ENCODE measurements around the gene CEMIP2. TPM values are rescaled to one million over a fixed set of nuclear protein-coding genes. Genes with fewer than 3 reads are reported as not detected.

CEMIP2 gene
- total RNA-seq, 1 experiment from 2014 or later, result 16.0 TPM

- H3K9me2 ChIP-seq (replicated peaks; ENCODE audit: low read length), result no peaks in the 10 kb centered on the region
- H3K4me2 ChIP-seq (ENCODE audit: low read length), result peak overlapping the region; percentile 66
- peak; percentile 83 for DNase-seq
- no peaks in the 10 kb centered on the region for H3K27me3 ChIP-seq (ENCODE audit: low read length)
- H3K79me2 ChIP-seq (ENCODE audit: low read length), result peaks cover 82% of the 10 kb centered on the region
- peak overlapping the region; percentile 45 for H3K27ac ChIP-seq (ENCODE audit: low read length)
- peaks cover 18% of the 10 kb centered on the region for H4K20me1 ChIP-seq (ENCODE audit: low read length)
- H3K4me3 ChIP-seq (ENCODE audit: low read length), result peak overlapping the region; percentile 27
- H3K9me3 ChIP-seq (ENCODE audit: low read length), result no peaks in the 10 kb centered on the region
- ChIA-PET POLR2A (ENCODE audit: unreplicated experiment) (no interaction called here), CTCF (no interaction called here)
- no peak overlapping the region for H2AFZ ChIP-seq (ENCODE audit: low read length)
- ATAC-seq, result peak; percentile 56
- H3F3A ChIP-seq (ENCODE audit: low read length, unreplicated experiment), result peaks cover 5% of the 10 kb centered on the region
- intact Hi-C loops (cut with micrococcal nuclease), result no loop called here
- H3K9ac ChIP-seq (ENCODE audit: low read length), result no peak overlapping the region
- H3K36me3 ChIP-seq (ENCODE audit: low read depth, low read length), result no peaks in the 10 kb centered on the region
- BruUV-seq (replicated peaks), result no TSS peak
- H3K4me1 ChIP-seq (ENCODE audit: insufficient read depth, low read length), result peaks cover 43% of the 10 kb centered on the region
- TF ChIP-seq CTCF (conservative IDR thresholded peaks at IDR 0.05; ENCODE audit: low read depth, low read length) (no peak), EZH2 (IDR thresholded peaks at IDR 0.05; ENCODE audit: low read length, unreplicated experiment) (no peak), EZH2phosphoT487 (IDR thresholded peaks at IDR 0.05; ENCODE audit: borderline replicate concordance, low read length) (no peak)
Measured at GRCh38 chr9:71758785-71759184, 9.5 kb downstream of the CEMIP2 start.

- intact Hi-C loops (cut with micrococcal nuclease), result no loop called here
- peaks cover 18% of the 10 kb centered on the region for H4K20me1 ChIP-seq (ENCODE audit: low read length)
- peak overlapping the region; percentile 45 for H3K27ac ChIP-seq (ENCODE audit: low read length)
- no peaks in the 10 kb centered on the region for H3K9me2 ChIP-seq (replicated peaks; ENCODE audit: low read length)
- no peaks in the 10 kb centered on the region for H3K27me3 ChIP-seq (ENCODE audit: low read length)
- no peak overlapping the region for H2AFZ ChIP-seq (ENCODE audit: low read length)
- H3K4me2 ChIP-seq (ENCODE audit: low read length), result peak overlapping the region; percentile 66
- TF ChIP-seq EZH2 (IDR thresholded peaks at IDR 0.05; ENCODE audit: low read length, unreplicated experiment) (no peak), EZH2phosphoT487 (IDR thresholded peaks at IDR 0.05; ENCODE audit: borderline replicate concordance, low read length) (no peak), CTCF (conservative IDR thresholded peaks at IDR 0.05; ENCODE audit: low read depth, low read length) (no peak)
- DNase-seq (peak; percentile 67), ATAC-seq (no peak)
- no peaks in the 10 kb centered on the region for H3K36me3 ChIP-seq (ENCODE audit: low read depth, low read length)
- no peaks in the 10 kb centered on the region for H3K9me3 ChIP-seq (ENCODE audit: low read length)
- no peak overlapping the region for H3K9ac ChIP-seq (ENCODE audit: low read length)
- H3K4me1 ChIP-seq (ENCODE audit: insufficient read depth, low read length), result peaks cover 38% of the 10 kb centered on the region
- H3K79me2 ChIP-seq (ENCODE audit: low read length), result peaks cover 78% of the 10 kb centered on the region
- H3K4me3 ChIP-seq (ENCODE audit: low read length), result peak overlapping the region; percentile 27
- BruUV-seq (replicated peaks), result no TSS peak
- CTCF ChIA-PET, result no interaction called here
- POLR2A ChIA-PET (ENCODE audit: unreplicated experiment), result no interaction called here
- H3F3A ChIP-seq (ENCODE audit: low read length, unreplicated experiment), result no peaks in the 10 kb centered on the region
Measured at GRCh38 chr9:71758277-71758676, 10.0 kb downstream of the CEMIP2 start.

GRCh38 chr9:71756753-71757152, 11.6 kb downstream of the CEMIP2 start:
- H3K4me2 ChIP-seq (ENCODE audit: low read length), result no peak overlapping the region
- no peak overlapping the region for H2AFZ ChIP-seq (ENCODE audit: low read length)
- TF ChIP-seq EZH2 (IDR thresholded peaks at IDR 0.05; ENCODE audit: low read length, unreplicated experiment) (no peak), CTCF (conservative IDR thresholded peaks at IDR 0.05; ENCODE audit: low read depth, low read length) (no peak), EZH2phosphoT487 (IDR thresholded peaks at IDR 0.05; ENCODE audit: borderline replicate concordance, low read length) (no peak)
- peaks cover 74% of the 10 kb centered on the region for H3K79me2 ChIP-seq (ENCODE audit: low read length)
- H3K9me3 ChIP-seq (ENCODE audit: low read length), result no peaks in the 10 kb centered on the region
- no peak overlapping the region for H3K9ac ChIP-seq (ENCODE audit: low read length)
- no peak for DNase-seq
- no peak overlapping the region for H3K4me3 ChIP-seq (ENCODE audit: low read length)
- no peak overlapping the region for H3K27ac ChIP-seq (ENCODE audit: low read length)
- no peaks in the 10 kb centered on the region for H3F3A ChIP-seq (ENCODE audit: low read length, unreplicated experiment)
- intact Hi-C loops (cut with micrococcal nuclease), result no loop called here
- CTCF ChIA-PET, result no interaction called here
- POLR2A ChIA-PET (ENCODE audit: unreplicated experiment), result no interaction called here
- no peaks in the 10 kb centered on the region for H3K36me3 ChIP-seq (ENCODE audit: low read depth, low read length)
- no peaks in the 10 kb centered on the region for H3K27me3 ChIP-seq (ENCODE audit: low read length)
- BruUV-seq (replicated peaks), result no TSS peak
- H3K9me2 ChIP-seq (replicated peaks; ENCODE audit: low read length), result no peaks in the 10 kb centered on the region
- peaks cover 18% of the 10 kb centered on the region for H4K20me1 ChIP-seq (ENCODE audit: low read length)
- H3K4me1 ChIP-seq (ENCODE audit: insufficient read depth, low read length), result peaks cover 27% of the 10 kb centered on the region
- no peak for ATAC-seq
